ENCODE data around the gene CYP27B1.

CYP27B1 gene

GRCh38 chr12:57783861-57784260 lies 17.0 kb upstream of the CYP27B1 start:
- TF ChIP-seq TAF1 (IDR thresholded peaks at IDR 0.05; ENCODE audit: borderline replicate concordance, insufficient read depth, low read length) (no peak), SIN3A (IDR thresholded peaks at IDR 0.05; ENCODE audit: borderline replicate concordance, insufficient read depth, low read length) (no peak), FOXP2 (optimal IDR thresholded peaks at IDR 0.05; ENCODE audit: borderline replicate concordance, extremely low read depth, extremely low read length, insufficient read depth) (no peak), REST (IDR thresholded peaks at IDR 0.05; ENCODE audit: insufficient read depth in 1 of 2, low read depth in 2 of 2, low read length in 2 of 2) (no peak), POLR2AphosphoS5 (IDR thresholded peaks at IDR 0.05; ENCODE audit: low read depth, low read length) (no peak)

- no peak for TF ChIP-seq FOXP2 (optimal IDR thresholded peaks at IDR 0.05; ENCODE audit: borderline replicate concordance, extremely low read depth, extremely low read length, insufficient read depth)
- TF ChIP-seq SIN3A (IDR thresholded peaks at IDR 0.05; ENCODE audit: borderline replicate concordance, insufficient read depth, low read length): no peak
Measured at GRCh38 chr12:57783466-57783801, 16.6 kb upstream of the CYP27B1 start.

GRCh38 chr12:57782608-57783465 lies 16.0 kb upstream of the CYP27B1 start, which contains the start of gene TSFM:
Gene TSFM, plus strand, starts transcription at chr12:57782787. Its CDS starts 15 bp downstream, at chr12:57782802.
- TF ChIP-seq FOXP2 (optimal IDR thresholded peaks at IDR 0.05; ENCODE audit: borderline replicate concordance, extremely low read depth, extremely low read length, insufficient read depth) (peak; percentile 98), REST (IDR thresholded peaks at IDR 0.05; ENCODE audit: insufficient read depth in 1 of 2, low read depth in 2 of 2, low read length in 2 of 2) (peak; percentile 58 to 68; a peak in 3 of 4 replicates), SIN3A (IDR thresholded peaks at IDR 0.05; ENCODE audit: borderline replicate concordance, insufficient read depth, low read length) (peak; percentile 66; the same call in 1 of the 2 replicates), TAF1 (IDR thresholded peaks at IDR 0.05; ENCODE audit: borderline replicate concordance, insufficient read depth, low read length) (peak; percentile 93), POLR2AphosphoS5 (IDR thresholded peaks at IDR 0.05; ENCODE audit: low read depth, low read length) (peak; percentile 96)

GRCh38 chr12:57782243-57782607 lies 15.3 kb upstream of the CYP27B1 start:
- TF ChIP-seq SIN3A (IDR thresholded peaks at IDR 0.05; ENCODE audit: borderline replicate concordance, insufficient read depth, low read length): no peak
- no peak for TF ChIP-seq TAF1 (IDR thresholded peaks at IDR 0.05; ENCODE audit: borderline replicate concordance, insufficient read depth, low read length)
- TF ChIP-seq REST (IDR thresholded peaks at IDR 0.05; ENCODE audit: insufficient read depth in 1 of 2, low read depth in 2 of 2, low read length in 2 of 2): no peak
- TF ChIP-seq FOXP2 (optimal IDR thresholded peaks at IDR 0.05; ENCODE audit: borderline replicate concordance, extremely low read depth, extremely low read length, insufficient read depth): no peak
- TF ChIP-seq POLR2AphosphoS5 (IDR thresholded peaks at IDR 0.05; ENCODE audit: low read depth, low read length): no peak

- TF ChIP-seq REST (IDR thresholded peaks at IDR 0.05; ENCODE audit: insufficient read depth in 1 of 2, low read depth in 2 of 2, low read length in 2 of 2) (no peak), POLR2AphosphoS5 (IDR thresholded peaks at IDR 0.05; ENCODE audit: low read depth, low read length) (no peak), FOXP2 (optimal IDR thresholded peaks at IDR 0.05; ENCODE audit: borderline replicate concordance, extremely low read depth, extremely low read length, insufficient read depth) (no peak), TAF1 (IDR thresholded peaks at IDR 0.05; ENCODE audit: borderline replicate concordance, insufficient read depth, low read length) (no peak), SIN3A (IDR thresholded peaks at IDR 0.05; ENCODE audit: borderline replicate concordance, insufficient read depth, low read length) (no peak)
Measured at GRCh38 chr12:57781801-57782200, 14.9 kb upstream of the CYP27B1 start.

All from PFSK-1 (cell line).